Right lobe of liver (tissue), 6 donors: ENCODE measurements around the gene PTPRR. TPM values are rescaled to one million over a fixed set of nuclear protein-coding genes. Genes with fewer than 3 reads are reported as not detected.

Experiments used
- ATAC-seq, 4 donors: fragments of 200-7000 bp; cut with Tn5 transposase; one replicate each; pipeline ENCODE4 v1.9.1; 2020; ENCODE audit warnings: mild to moderate bottlenecking in 4 of 4, moderate library complexity in 4 of 4
- DNase-seq, 3 donors: peaks; one replicate each; pipeline ENCODE4 v3.0.0-alpha.2; 2020
- H3K27ac ChIP-seq, 3 donors: fragments of 200-600 bp; one replicate each; pipeline ENCODE4 v1.8.0; 2022
- H3K27me3 ChIP-seq, 2 donors: fragments of 200-600 bp; one replicate each; pipeline ENCODE4 v1.8.0; 2022
- H3K36me3 ChIP-seq, 4 donors: fragments of 200-600 bp; sonication (generic) in 1 of 4; one replicate each; pipeline versions ENCODE4 v1.5.1 to v1.8.0; 2017 to 2022; ENCODE audit warnings: control low read depth in 1 of 4
- H3K4me1 ChIP-seq, 4 donors: fragments of 200-600 bp; sonication (generic) in 1 of 4; one replicate each; pipeline versions ENCODE4 v1.5.1 to v1.8.0; 2017 to 2022; ENCODE audit warnings: control low read depth in 1 of 4
- H3K4me3 ChIP-seq, 3 donors: fragments of 200-600 bp; one replicate each; pipeline ENCODE4 v1.8.0; 2022
- H3K9me3 ChIP-seq, 4 donors: fragments of 200-600 bp; sonication (generic) in 1 of 4; one replicate each; pipeline versions ENCODE4 v1.5.1 to v1.8.0; 2017 to 2022; ENCODE audit warnings: control low read depth in 1 of 4
- CTCF ChIP-seq, 4 donors: fragments of 200-600 bp in 3 of 4; fragments of 450-650 bp in 1 of 4; IDR thresholded peaks; one replicate each; pipeline versions ENCODE4 v1.5.1 to v1.8.0; 2016 to 2022; ENCODE audit warnings: antibody characterized with exemption in 4 of 4, mild to moderate bottlenecking in 2 of 4
- POLR2A ChIP-seq: fragments of 450-650 bp; IDR thresholded peaks from one replicate; pipeline ENCODE4 v1.6.1; 2017; ENCODE audit warnings: antibody characterized with exemption, mild to moderate bottlenecking
- WGBS: methylation state at CpG from one replicate; pipeline ENCODE4 v1.1.6; 2018; ENCODE audit warnings: low coverage, low lambda C conversion rate; ENCODE audit not compliant: insufficient coverage; ENCODE audit errors: missing lambda C conversion rate; 5-methylcytosine and 5-hydroxymethylcytosine counted together
- intact Hi-C, 2 donors: fragments of 100-400 bp; cut with DNase I; formaldehyde crosslinking; loops; one replicate each; pipeline versions ENCODE4 v1.11.2 to v1.14.1; 2022
- total RNA-seq, 6 experiments: library from RNA; depleted of rRNA in 2 of 6; stranded (reverse); fragments of >200 nt in 2 of 6; fragmentation: NEBNext Ultra II Directional in 3 of 6; extraction: Animal tissue kit (Norgen Biotek cat#: 25700) in 3 of 6; gene quantifications; one replicate each; pipeline versions ENCODE4 v1.1.0 to v1.2.4, GENCODE V29; 2016 to 2023
- donor health status: DM: no; HTN: yes; CAD: no.
- donor health status: DM: no; HTN: no; CAD: no.
- donor health status: DM: no; HTN: no; CAD: no.
- donor health status: DM: no; HTN: yes; CAD: no.
- donor health status: DM: no; HTN: yes; CAD: no.

The PTPRR gene
- total RNA-seq, 6 experiments from 2014 or later: 0.12 TPM; not detected in 5

GRCh38 chr12:70752327-70752726 lies 168.2 kb downstream of the PTPRR start:
- intact Hi-C loops: no loop called here
- 54% methylated on average over 3 of the region's 3 CpGs for WGBS
- Histone ChIP-seq H3K27ac (no peak overlapping the region), H3K4me3 (no peak overlapping the region), H3K4me1 (no peaks in the 10 kb centered on the region), H3K36me3 (no peaks in the 10 kb centered on the region), H3K9me3 (no peaks in the 10 kb centered on the region), H3K27me3 (no peaks in the 10 kb centered on the region)
- TF ChIP-seq CTCF (IDR thresholded peaks at IDR 0.05): no peak
- no peak for TF ChIP-seq POLR2A
- ATAC-seq (no peak), DNase-seq (no peak)

- no peak for ATAC-seq
Measured at GRCh38 chr12:70749931-70750330, 170.6 kb downstream of the PTPRR start.

DNA sequence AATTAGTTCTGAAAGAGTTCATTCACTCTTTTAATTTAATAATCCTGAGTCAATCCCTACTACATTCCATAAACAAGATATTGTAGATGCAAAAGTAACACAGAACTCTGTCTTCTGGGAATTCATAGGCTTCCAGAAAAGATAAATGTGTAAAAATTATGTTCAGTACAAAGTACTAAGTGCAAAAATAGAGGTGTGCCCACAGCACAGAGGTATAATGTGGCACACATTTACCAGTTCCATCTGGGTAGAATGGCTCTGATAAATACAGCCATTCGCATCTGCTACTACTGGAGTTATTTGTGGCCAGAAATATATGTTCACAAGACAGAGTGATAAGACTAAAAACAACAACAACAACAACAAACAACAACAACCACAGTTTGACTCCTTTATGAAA lies 171.7 kb downstream of the PTPRR start:
- Histone ChIP-seq H3K4me3 (no peak overlapping the region), H3K4me1 (no peaks in the 10 kb centered on the region), H3K36me3 (no peaks in the 10 kb centered on the region), H3K27ac (no peak overlapping the region), H3K27me3 (no peaks in the 10 kb centered on the region), H3K9me3 (no peaks in the 10 kb centered on the region)
- ATAC-seq: no peak
- intact Hi-C loops: no loop called here
- no peak for DNase-seq
- 78% methylated on average over 1 of the region's 1 CpG for WGBS
- TF ChIP-seq CTCF (IDR thresholded peaks at IDR 0.05) (no peak), POLR2A (no peak)

More at GRCh38 chr12:70749931-70750330, 170.6 kb downstream of the PTPRR start:
- no peaks in the 10 kb centered on the region for H3K27me3 ChIP-seq
- H3K27ac ChIP-seq: no peak overlapping the region
- no peak for DNase-seq
- intact Hi-C loops: no loop called here
- 65% methylated on average over 2 of the region's 2 CpGs for WGBS
- H3K4me1 ChIP-seq: no peaks in the 10 kb centered on the region
- H3K36me3 ChIP-seq: no peaks in the 10 kb centered on the region
- TF ChIP-seq CTCF (IDR thresholded peaks at IDR 0.05) (no peak), POLR2A (no peak)
- no peak overlapping the region for H3K4me3 ChIP-seq
- H3K9me3 ChIP-seq: no peaks in the 10 kb centered on the region

- WGBS: 70% methylated on average over 6 of the region's 6 CpGs
- intact Hi-C loops: no loop called here
- ATAC-seq (no peak), DNase-seq (no peak)
- Histone ChIP-seq H3K4me1 (no peaks in the 10 kb centered on the region), H3K9me3 (no peaks in the 10 kb centered on the region), H3K36me3 (no peaks in the 10 kb centered on the region), H3K27ac (no peak overlapping the region), H3K27me3 (no peaks in the 10 kb centered on the region), H3K4me3 (no peak overlapping the region)
- TF ChIP-seq POLR2A: no peak
- no peak for TF ChIP-seq CTCF (IDR thresholded peaks at IDR 0.05)
Measured at GRCh38 chr12:70747445-70748260, 172.9 kb downstream of the PTPRR start.
